ENCODE measurements around the gene HDAC11. TPM values are rescaled to one million over a fixed set of nuclear protein-coding genes. Genes with fewer than 3 reads are reported as not detected.

Gene HDAC11
- total and polyA plus RNA-seq, 5 donors from 2014 or later = 2.1 to 8.8 (median 3.3) TPM

Other genes starting within 250 kb of the HDAC11 start
- gene NUP210, start 60.0 kb upstream of the HDAC11 start, total RNA-seq = 125 TPM
- gene NUP210, start 60.0 kb upstream of the HDAC11 start, polyA plus RNA-seq = 10 to 100 TPM; 42.4 to 46.9 (median 45.3) TPM
- not detected for gene FBLN2, start 68.8 kb downstream of the HDAC11 start, total RNA-seq
- not detected for gene FBLN2, start 68.8 kb downstream of the HDAC11 start, polyA plus RNA-seq

Data from CD4-positive, CD25-positive, alpha-beta regulatory T cell (primary cell).